Raji (cell line): ENCODE measurements around the gene MORC2.

Experiments used
- POLR2A ChIP-seq: IDR thresholded peaks from 2 replicates; pipeline ENCODE4 v1.6.1; 2011; ENCODE audit warnings: low read depth, low read length, control low read depth; ENCODE audit not compliant: insufficient read depth

The MORC2 gene

GRCh38 chr22:30879415-30879797 is 89.2 kb downstream of the MORC2 start:
- no peak for TF ChIP-seq POLR2A

- no peak for TF ChIP-seq POLR2A
Observed at GRCh38 chr22:30878516-30879414, 89.8 kb downstream of the MORC2 start.

- TF ChIP-seq POLR2A = no peak
Observed at GRCh38 chr22:30877662-30878515, 90.7 kb downstream of the MORC2 start.

- TF ChIP-seq POLR2A = no peak
Observed at GRCh38 chr22:30876915-30877553, 91.5 kb downstream of the MORC2 start.

GRCh38 chr22:30876221-30876751 is 92.3 kb downstream of the MORC2 start:
- no peak for TF ChIP-seq POLR2A

- TF ChIP-seq POLR2A = no peak
Observed at GRCh38 chr22:30875481-30876215, 92.9 kb downstream of the MORC2 start.
